PC-9 (cell line): ENCODE results near the gene SBF1.

Experiments used
- CTCF ChIP-seq: fragments of 200-600 bp; sonication (generic); conservative IDR thresholded peaks from 2 replicates; pipeline ENCODE4 v1.6.1; 2017; ENCODE audit warnings: mixed run types, antibody characterized with exemption, mild to moderate bottlenecking, moderate library complexity
- EZH2 ChIP-seq: fragments of 200-600 bp; sonication (generic); IDR thresholded peaks from 2 replicates; pipeline ENCODE4 v1.8.0; 2017; ENCODE audit warnings: antibody characterized with exemption, low read depth

GRCh38 chr22:50522208-50522805 lies 47.5 kb upstream of the SBF1 start:
- TF ChIP-seq CTCF (no peak), EZH2 (no peak)
